Measurements from ENCODE around the gene ANKRD33B. TPM values are rescaled to one million over a fixed set of nuclear protein-coding genes. Genes with fewer than 3 reads are reported as not detected.

The ANKRD33B gene
- total RNA-seq, 3 donors from 2014 or later (not counting 1 experiment from before 2014, with no cell fraction given): 2.4 to 4.3 (median 3.9) TPM

DNA sequence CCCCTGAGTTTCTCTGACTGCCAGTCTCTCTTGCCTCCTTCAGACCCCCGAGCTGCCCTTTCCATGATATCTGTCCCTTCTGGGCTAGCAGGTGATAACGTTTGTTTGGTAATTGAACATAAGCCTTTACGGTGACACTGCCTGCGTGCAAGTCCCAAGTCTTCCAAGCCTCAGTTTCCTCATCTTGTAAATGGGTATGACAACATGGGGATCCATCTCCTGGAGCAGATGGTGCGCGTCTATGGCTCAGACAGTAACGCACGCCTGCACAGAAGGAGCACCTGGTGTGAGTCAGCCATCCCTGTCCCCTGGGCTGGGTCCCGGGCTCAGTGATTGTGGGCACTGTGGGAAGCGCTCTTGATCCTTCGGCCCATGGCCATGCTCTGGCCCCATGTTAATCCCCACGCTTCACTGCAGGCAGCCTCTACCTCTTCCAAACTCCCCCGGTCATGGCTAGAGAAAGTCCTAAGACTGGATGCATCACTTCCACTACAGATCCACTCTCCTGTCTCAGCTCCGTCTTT is 111.4 kb downstream of the ANKRD33B start:
- peaks cover 10 to 11% of the 10 kb centered on the region in 2 donors for H3K27me3 Mint-ChIP-seq (ENCODE audit: low read depth in 2 of 2)
- no peak for DNase-seq
- Histone ChIP-seq H3K36me3 (ENCODE audit: control insufficient read depth, insufficient read depth, low read length) (peaks cover 18% of the 10 kb centered on the region), H3K4me3 (ENCODE audit: low read length) (no peak overlapping the region), H3K9me3 (ENCODE audit: control insufficient read depth, insufficient read depth, low read length) (no peaks in the 10 kb centered on the region), H3K4me1 (ENCODE audit: control insufficient read depth, insufficient read depth, low read length) (peaks cover 6% of the 10 kb centered on the region), H3K27ac (ENCODE audit: low read length) (no peak overlapping the region), H3K27me3 (ENCODE audit: control insufficient read depth, insufficient read depth, low read length) (no peaks in the 10 kb centered on the region)
- H3K36me3 Mint-ChIP-seq: peaks cover 16% of the 10 kb centered on the region
- no peaks in the 10 kb centered on the region for H3K9me3 Mint-ChIP-seq
- WGBS (ENCODE audit: insufficient coverage): 90% methylated on average over 14 of the region's 14 CpGs
- H3K4me3 Mint-ChIP-seq: no peak overlapping the region
- ATAC-seq: no peak
- TF ChIP-seq, protein P1, sequence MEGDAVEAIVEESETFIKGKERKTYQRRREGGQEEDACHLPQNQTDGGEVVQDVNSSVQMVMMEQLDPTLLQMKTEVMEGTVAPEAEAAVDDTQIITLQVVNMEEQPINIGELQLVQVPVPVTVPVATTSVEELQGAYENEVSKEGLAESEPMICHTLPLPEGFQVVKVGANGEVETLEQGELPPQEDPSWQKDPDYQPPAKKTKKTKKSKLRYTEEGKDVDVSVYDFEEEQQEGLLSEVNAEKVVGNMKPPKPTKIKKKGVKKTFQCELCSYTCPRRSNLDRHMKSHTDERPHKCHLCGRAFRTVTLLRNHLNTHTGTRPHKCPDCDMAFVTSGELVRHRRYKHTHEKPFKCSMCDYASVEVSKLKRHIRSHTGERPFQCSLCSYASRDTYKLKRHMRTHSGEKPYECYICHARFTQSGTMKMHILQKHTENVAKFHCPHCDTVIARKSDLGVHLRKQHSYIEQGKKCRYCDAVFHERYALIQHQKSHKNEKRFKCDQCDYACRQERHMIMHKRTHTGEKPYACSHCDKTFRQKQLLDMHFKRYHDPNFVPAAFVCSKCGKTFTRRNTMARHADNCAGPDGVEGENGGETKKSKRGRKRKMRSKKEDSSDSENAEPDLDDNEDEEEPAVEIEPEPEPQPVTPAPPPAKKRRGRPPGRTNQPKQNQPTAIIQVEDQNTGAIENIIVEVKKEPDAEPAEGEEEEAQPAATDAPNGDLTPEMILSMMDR (IDR thresholded peaks at IDR 0.05): no peak
- intact Hi-C loops (cut with micrococcal nuclease): no loop called here
- no peak overlapping the region for H3K27ac Mint-ChIP-seq
- H3K4me1 Mint-ChIP-seq: peaks cover 23 to 26% of the 10 kb centered on the region in 2 donors

DNA sequence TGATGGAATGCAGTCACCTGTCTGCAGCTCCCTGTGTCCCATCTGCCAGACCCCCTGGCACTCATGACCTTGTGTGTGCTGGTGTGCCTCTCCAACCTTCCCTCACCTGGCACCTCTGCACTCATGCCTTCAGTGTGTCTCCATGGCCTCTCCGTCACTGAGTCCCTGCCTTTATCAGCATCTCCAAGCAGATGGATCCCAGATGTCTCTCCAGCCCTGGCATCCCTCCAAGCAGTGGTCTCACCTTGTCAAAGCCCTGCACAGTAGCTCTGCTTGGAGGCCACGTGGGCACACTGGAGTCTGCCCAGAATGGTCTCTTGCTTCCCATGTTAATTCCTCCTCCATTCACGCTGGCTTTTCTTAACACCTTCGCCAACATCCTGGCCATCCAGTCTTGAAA is 112.4 kb downstream of the ANKRD33B start:
- Mint-ChIP-seq H3K9me3 (no peaks in the 10 kb centered on the region), H3K27ac (no peak overlapping the region), H3K36me3 (peaks cover 16% of the 10 kb centered on the region), H3K27me3 (ENCODE audit: low read depth in 2 of 2) (peaks cover 10 to 11% of the 10 kb centered on the region in 2 donors), H3K4me3 (no peak overlapping the region), H3K4me1 (peaks cover 27 to 30% of the 10 kb centered on the region in 2 donors)
- H3K36me3 ChIP-seq (ENCODE audit: control insufficient read depth, insufficient read depth, low read length): peaks cover 18% of the 10 kb centered on the region
- H3K27ac ChIP-seq (ENCODE audit: low read length): no peak overlapping the region
- H3K4me1 ChIP-seq (ENCODE audit: control insufficient read depth, insufficient read depth, low read length): peaks cover 16% of the 10 kb centered on the region
- no peaks in the 10 kb centered on the region for H3K27me3 ChIP-seq (ENCODE audit: control insufficient read depth, insufficient read depth, low read length)
- DNase-seq (no peak), ATAC-seq (no peak)
- H3K4me3 ChIP-seq (ENCODE audit: low read length): no peak overlapping the region
- no peaks in the 10 kb centered on the region for H3K9me3 ChIP-seq (ENCODE audit: control insufficient read depth, insufficient read depth, low read length)
- intact Hi-C loops (cut with micrococcal nuclease): no loop called here
- TF ChIP-seq, protein P1 (IDR thresholded peaks at IDR 0.05): no peak
- WGBS (ENCODE audit: insufficient coverage): 77% methylated on average over 4 of the region's 4 CpGs

DNA sequence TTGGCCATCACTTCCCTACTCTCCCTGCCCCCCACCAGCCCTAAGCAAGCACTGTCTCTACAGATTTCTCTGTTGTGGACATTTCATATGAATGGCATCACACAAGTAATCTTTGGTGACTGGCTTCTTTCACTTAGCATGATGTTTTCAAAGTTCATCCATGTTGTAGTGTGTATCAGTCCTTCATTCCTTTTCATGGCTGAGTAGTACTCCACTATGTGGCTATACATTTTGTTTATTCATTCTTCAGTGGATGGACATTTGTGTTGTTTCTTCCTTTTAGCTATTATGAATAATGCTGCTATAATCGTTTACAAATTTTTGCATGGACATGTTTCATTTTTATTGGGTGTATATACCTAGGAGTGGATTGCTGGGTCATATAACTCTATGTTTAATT is 113.1 kb downstream of the ANKRD33B start:
- no peaks in the 10 kb centered on the region for H3K9me3 ChIP-seq (ENCODE audit: control insufficient read depth, insufficient read depth, low read length)
- DNase-seq (no peak), ATAC-seq (no peak)
- H3K4me3 Mint-ChIP-seq: no peak overlapping the region
- no peak overlapping the region for H3K4me3 ChIP-seq (ENCODE audit: low read length)
- peaks cover 34 to 38% of the 10 kb centered on the region in 2 donors for H3K4me1 Mint-ChIP-seq
- no peak overlapping the region for H3K27ac ChIP-seq (ENCODE audit: low read length)
- WGBS (ENCODE audit: insufficient coverage): 100% methylated on average over 1 of the region's 1 CpG
- H3K9me3 Mint-ChIP-seq: no peaks in the 10 kb centered on the region
- no peaks in the 10 kb centered on the region for H3K27me3 ChIP-seq (ENCODE audit: control insufficient read depth, insufficient read depth, low read length)
- H3K36me3 Mint-ChIP-seq: peaks cover 16% of the 10 kb centered on the region
- TF ChIP-seq, protein P1 (IDR thresholded peaks at IDR 0.05): no peak
- H3K36me3 ChIP-seq (ENCODE audit: control insufficient read depth, insufficient read depth, low read length): peaks cover 18% of the 10 kb centered on the region
- intact Hi-C loops (cut with micrococcal nuclease): no loop called here
- peaks cover 10 to 11% of the 10 kb centered on the region in 2 donors for H3K27me3 Mint-ChIP-seq (ENCODE audit: low read depth in 2 of 2)
- H3K4me1 ChIP-seq (ENCODE audit: control insufficient read depth, insufficient read depth, low read length): peaks cover 23% of the 10 kb centered on the region
- no peak overlapping the region for H3K27ac Mint-ChIP-seq

DNA sequence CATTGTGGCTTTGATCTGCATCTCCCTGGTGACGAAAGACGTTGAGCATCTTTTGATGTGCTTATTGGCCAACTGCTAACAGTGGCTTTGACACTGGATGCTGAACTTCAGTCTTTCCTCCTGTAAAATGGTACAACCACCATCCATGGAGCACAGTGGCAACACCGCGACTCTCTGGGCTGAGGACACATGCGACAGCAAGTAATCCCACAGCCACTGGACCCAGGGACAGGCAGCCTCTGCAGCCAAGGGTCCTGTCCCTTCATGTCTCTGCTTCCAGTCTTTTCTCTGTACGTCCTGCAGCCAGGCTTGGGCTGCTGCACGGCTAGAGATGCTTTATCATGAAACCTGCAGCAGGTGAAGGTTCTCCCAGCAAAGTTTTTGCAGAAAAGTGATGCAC is 113.7 kb downstream of the ANKRD33B start:
- Mint-ChIP-seq H3K27ac (peak overlapping the region in 1 of 2 donors; percentile 35), H3K4me1 (peaks cover 40 to 44% of the 10 kb centered on the region in 2 donors), H3K4me3 (no peak overlapping the region), H3K27me3 (ENCODE audit: low read depth in 2 of 2) (peaks cover 10 to 11% of the 10 kb centered on the region in 2 donors), H3K36me3 (peaks cover 16% of the 10 kb centered on the region), H3K9me3 (no peaks in the 10 kb centered on the region)
- H3K4me1 ChIP-seq (ENCODE audit: control insufficient read depth, insufficient read depth, low read length): peaks cover 29% of the 10 kb centered on the region
- WGBS (ENCODE audit: insufficient coverage): 98% methylated on average over 7 of the region's 7 CpGs
- no peaks in the 10 kb centered on the region for H3K27me3 ChIP-seq (ENCODE audit: control insufficient read depth, insufficient read depth, low read length)
- ATAC-seq (no peak), DNase-seq (no peak)
- H3K36me3 ChIP-seq (ENCODE audit: control insufficient read depth, insufficient read depth, low read length): peaks cover 18% of the 10 kb centered on the region
- no peak overlapping the region for H3K4me3 ChIP-seq (ENCODE audit: low read length)
- no peaks in the 10 kb centered on the region for H3K9me3 ChIP-seq (ENCODE audit: control insufficient read depth, insufficient read depth, low read length)
- no peak overlapping the region for H3K27ac ChIP-seq (ENCODE audit: low read length)
- TF ChIP-seq, protein P1 (IDR thresholded peaks at IDR 0.05): no peak
- intact Hi-C loops (cut with micrococcal nuclease): no loop called here
